Activated CD8-positive, alpha-beta memory T cell treated with anti-CD3 and anti-CD28 coated beads, Interleukin-2, amount 10 ng/mL, durations not matched to agents 7 days and 5 days (primary cell): ENCODE results near the gene TPCN2. TPM values are rescaled to one million over a fixed set of nuclear protein-coding genes. Genes with fewer than 3 reads are reported as not detected.

Experiments used
- ATAC-seq: fragments of 150-1000 bp; cut with Tn5 transposase; one replicate; pipeline ENCODE4 v1.10.0; 2021; ENCODE audit warnings: moderate library complexity
- CTCF ChIA-PET: fragments of 350-600 bp; sonication (Branson Sonifier 250); formaldehyde crosslinking; loops from one replicate; lab custom pipeline; 2021; ENCODE audit warnings: antibody characterized with exemption; lab: Charles Lee
- DNase-seq: peaks from one replicate; pipeline ENCODE4 v3.0.0-alpha.2; 2020
- H3K27ac Mint-ChIP-seq: one replicate; pipeline ENCODE4 v1.8.0; 2021; ENCODE audit warnings: mild to moderate bottlenecking, mixed read lengths
- H3K27me3 Mint-ChIP-seq: one replicate; pipeline ENCODE4 v1.8.0; 2021; ENCODE audit warnings: mixed read lengths
- H3K36me3 Mint-ChIP-seq: one replicate; pipeline ENCODE4 v1.8.0; 2021; ENCODE audit warnings: mild to moderate bottlenecking, mixed read lengths
- H3K4me1 Mint-ChIP-seq: one replicate; pipeline ENCODE4 v1.8.0; 2021; ENCODE audit warnings: mixed read lengths
- H3K4me3 Mint-ChIP-seq: one replicate; pipeline ENCODE4 v1.8.0; 2021; ENCODE audit warnings: mild to moderate bottlenecking, moderate library complexity, mixed read lengths
- H3K9me3 Mint-ChIP-seq: one replicate; pipeline ENCODE4 v1.8.0; 2022; ENCODE audit warnings: low read depth, mixed read lengths
- microRNA-seq: library from miRNA; unstranded; fragments of <30 nt; microRNA quantifications from one replicate; pipeline ENCODE4 v1.2.0, GENCODE V29; 2022
- total RNA-seq, 2 experiments: library from RNA; stranded (reverse); gene quantifications; one replicate each; pipeline ENCODE4 v1.2.3, GENCODE V29; 2021

TPCN2 gene
- total RNA-seq, 2 experiments from 2014 or later = 15.3 to 20.6 TPM

DNA sequence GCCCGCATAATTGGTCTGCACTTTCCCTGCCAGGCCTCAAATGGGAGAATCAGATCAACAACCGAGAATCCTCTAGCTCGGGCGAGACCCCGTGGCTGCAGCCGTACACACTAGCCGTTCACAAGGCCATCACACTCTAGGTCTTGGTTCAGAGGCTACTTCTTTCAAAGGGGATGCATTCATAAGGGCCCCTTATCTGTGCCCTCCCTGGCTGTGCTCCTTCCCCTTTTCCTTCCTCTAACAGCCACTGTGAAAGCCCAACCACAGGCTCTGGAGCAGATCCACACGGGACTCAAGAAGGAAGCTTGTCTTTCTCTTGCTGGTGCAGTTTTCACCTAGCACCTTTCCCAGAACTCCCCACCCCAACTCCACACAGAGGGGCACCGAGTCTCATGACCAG is 131.5 kb downstream of the TPCN2 start:
- ATAC-seq (no peak), DNase-seq (no peak)
- H3K9me3 Mint-ChIP-seq = no peaks in the 10 kb centered on the region
- peaks cover 7% of the 10 kb centered on the region for H3K27me3 Mint-ChIP-seq
- no peak overlapping the region for H3K4me3 Mint-ChIP-seq
- H3K27ac Mint-ChIP-seq = no peak overlapping the region
- peaks cover 3% of the 10 kb centered on the region for H3K4me1 Mint-ChIP-seq
- no peaks in the 10 kb centered on the region for H3K36me3 Mint-ChIP-seq
- CTCF ChIA-PET = no interaction called here

DNA sequence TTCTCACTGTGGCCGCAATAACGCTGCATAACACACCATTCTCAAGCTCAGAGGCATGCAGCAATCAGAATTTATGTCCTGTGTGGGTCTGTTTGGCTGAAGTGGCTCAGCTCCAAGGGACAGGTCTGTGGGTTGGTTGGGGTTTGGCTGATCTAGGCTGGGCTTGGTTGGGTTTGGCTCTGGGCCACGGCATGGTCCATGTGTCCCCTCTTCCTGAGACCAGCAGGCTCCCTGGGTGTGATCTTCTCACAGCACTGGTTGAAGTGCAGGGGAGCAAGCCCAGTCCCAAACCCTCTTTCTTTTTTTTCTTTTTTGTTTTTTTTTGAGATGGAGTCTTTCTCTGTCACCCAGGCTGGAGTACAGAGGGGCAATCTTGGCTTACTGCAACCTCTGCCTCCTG is 132.0 kb downstream of the TPCN2 start:
- H3K36me3 Mint-ChIP-seq = no peaks in the 10 kb centered on the region
- H3K9me3 Mint-ChIP-seq = no peaks in the 10 kb centered on the region
- H3K4me1 Mint-ChIP-seq = peaks cover 3% of the 10 kb centered on the region
- peaks cover 7% of the 10 kb centered on the region for H3K27me3 Mint-ChIP-seq
- ATAC-seq (no peak), DNase-seq (no peak)
- H3K27ac Mint-ChIP-seq = no peak overlapping the region
- CTCF ChIA-PET = no interaction called here
- no peak overlapping the region for H3K4me3 Mint-ChIP-seq

DNA sequence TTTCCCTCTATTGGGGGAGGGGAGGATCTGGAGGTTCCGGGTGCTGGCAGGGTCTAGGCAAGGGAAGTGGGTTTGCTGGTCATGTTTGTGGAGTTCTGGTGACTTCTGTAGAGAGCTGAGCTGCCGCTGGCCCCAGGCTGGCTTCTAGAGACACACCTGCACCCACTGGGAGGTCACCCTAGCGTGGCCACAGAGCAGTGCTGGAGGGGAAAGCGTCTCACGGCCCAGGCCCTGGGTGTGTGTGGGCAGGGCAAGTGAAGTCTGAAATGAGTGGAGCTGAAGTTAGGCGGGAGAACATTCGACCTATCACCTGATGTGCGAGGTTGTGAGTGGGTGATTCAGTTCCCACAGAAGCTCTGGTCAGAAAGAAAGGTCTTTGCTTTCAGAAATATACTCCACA is 134.9 kb downstream of the TPCN2 start:
- Mint-ChIP-seq H3K36me3 (no peaks in the 10 kb centered on the region), H3K9me3 (no peaks in the 10 kb centered on the region), H3K27ac (no peak overlapping the region), H3K27me3 (peaks cover 11% of the 10 kb centered on the region), H3K4me3 (no peak overlapping the region), H3K4me1 (peaks cover 3% of the 10 kb centered on the region)
- CTCF ChIA-PET = no interaction called here
- no peak for ATAC-seq
- DNase-seq = no peak

Small RNAs within 50 kb of the gene (microRNA-seq; reads per million reads assigned to microRNA genes)
- 2.1 reads per million for gene MIR3164

Other genes starting within 250 kb of the TPCN2 start
- 10 to 100 TPM; 36.4 to 46.1 TPM for gene CPT1A, start 207.0 kb upstream of the TPCN2 start, total RNA-seq
- gene MRPL21, start 145.1 kb upstream of the TPCN2 start, total RNA-seq = 10 to 100 TPM; 56.6 to 70.2 TPM
- 10 to 100 TPM; 27.3 to 27.7 TPM for gene IGHMBP2, start 145.0 kb upstream of the TPCN2 start, total RNA-seq
- not detected for gene MRGPRD, start 67.9 kb upstream of the TPCN2 start, total RNA-seq
- gene MRGPRF, start 35.7 kb upstream of the TPCN2 start, total RNA-seq = not detected
- under 1 TPM; 0.26 to 0.56 TPM for gene SMIM38, start 107.0 kb downstream of the TPCN2 start, total RNA-seq
- not detected for gene MYEOV, start 245.2 kb downstream of the TPCN2 start, total RNA-seq